ENCODE results near the gene ITPR1.

ITPR1 gene

DNA sequence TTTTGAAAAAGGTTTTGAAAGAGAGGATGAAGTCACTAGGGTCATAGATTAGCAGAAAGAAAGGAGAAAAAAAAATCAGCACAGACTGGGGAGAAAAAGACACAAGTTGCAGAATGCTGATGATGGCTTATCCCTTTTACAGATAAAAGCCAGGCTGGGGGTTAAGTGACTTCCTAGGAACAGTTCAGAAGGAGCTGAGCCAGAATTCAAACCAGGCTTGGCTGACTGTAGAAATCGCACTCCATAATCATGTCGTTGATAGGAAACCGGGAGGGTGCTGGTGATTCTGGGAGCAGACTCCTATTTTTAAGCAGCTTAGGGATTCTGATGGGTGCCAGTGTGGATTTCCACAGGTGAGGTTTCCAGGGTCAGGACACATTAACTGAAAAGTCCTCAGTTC is 326.6 kb downstream of the ITPR1 start:
- DNase-seq = no peak

DNA sequence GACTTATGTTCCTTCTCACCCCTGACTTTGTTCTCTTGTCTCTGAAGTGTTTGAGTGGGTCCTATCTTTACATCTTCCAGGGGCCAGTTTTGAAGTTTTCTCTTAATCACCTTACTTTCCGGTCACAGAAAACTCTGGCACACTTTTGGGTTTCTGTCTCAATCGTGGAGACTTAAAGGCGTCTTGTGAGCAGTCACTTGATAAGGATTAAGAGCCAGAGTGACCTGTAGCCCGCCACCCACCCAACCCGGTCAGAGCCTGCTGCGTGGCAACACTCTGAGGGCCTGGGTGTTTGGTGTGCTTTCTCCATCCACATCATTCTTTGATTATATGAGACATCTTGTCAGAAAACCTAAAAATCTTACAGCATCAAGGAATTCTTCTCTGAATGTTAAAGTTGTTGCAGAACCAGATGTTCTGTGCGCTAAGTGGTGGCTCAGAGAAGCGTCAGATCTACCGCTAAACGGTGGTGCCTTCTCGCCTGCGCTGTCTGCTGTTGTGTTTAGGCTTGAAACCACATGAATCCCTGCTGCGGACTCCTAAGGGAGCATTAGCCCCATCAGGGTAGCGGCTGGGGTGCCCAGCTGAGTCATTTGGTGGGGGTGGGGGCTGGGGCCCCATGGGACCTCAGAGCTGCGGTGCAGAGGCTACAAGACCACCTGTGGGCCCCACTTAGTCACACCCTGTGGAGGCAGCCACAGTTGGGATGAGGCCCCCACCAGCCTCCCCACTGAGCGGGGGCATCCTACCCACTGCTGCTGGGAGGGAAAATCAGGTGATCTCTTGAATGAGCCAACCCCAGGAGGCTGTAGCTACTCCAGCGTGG is 327.4 kb downstream of the ITPR1 start:
- no peak for DNase-seq

DNA sequence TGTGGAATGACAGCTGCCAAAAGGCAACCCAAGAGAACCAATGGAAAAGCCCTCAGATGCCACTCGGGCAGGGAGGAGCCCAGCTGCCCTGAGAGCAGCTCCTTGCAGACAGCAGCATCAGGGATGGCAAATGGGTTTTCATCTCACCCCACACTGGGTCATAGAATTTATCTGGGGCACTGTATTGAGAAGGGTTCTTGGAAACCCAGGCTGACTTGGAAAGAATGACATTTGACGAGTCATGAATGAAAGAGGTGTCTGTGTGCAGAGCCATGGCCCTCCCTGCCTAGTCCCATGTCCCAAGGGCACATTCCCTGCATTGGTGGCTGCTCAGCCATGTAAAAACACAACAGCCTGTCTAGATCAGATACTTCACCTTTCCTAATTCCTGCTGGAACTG is 328.2 kb downstream of the ITPR1 start:
- DNase-seq = no peak

DNA sequence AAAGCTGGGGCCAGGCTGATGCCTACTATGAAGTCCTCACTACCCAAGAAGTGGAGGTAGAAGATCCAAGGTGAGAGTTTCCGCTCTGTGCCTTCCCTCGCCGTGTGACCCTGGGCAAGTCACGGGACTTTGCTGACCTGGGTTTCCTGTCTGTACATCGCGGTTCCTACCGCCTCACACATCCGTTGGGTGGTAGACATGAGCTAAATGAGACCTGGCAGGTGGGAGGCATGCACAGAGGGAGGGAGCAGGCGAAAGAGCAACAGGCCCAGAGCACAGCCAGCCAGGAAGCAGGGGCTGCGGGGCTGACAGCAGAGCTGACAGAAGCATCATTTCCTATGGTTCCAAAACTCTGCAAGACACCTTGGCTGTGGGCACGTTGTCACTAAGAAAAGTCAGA is 328.8 kb downstream of the ITPR1 start:
- DNase-seq = no peak

DNA sequence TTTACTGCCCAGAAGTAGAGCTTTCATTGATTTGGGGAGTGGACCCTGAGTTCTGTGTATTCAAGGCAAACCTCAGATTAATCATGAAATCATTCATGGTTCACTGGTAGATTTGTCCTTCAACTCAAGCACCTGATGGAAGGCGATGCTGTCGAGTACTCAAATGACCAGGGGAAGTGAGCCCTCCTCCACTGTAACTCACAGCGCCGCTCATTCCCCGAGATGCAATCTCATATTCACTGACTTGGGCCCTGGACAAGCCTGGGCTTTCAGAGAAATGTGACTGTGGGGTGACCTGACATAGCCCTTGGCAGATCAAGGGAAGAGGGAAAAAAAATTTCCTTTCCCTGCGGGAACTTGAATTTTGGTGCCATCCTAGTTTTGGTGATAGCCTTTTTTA is 329.4 kb downstream of the ITPR1 start:
- DNase-seq = no peak

DNA sequence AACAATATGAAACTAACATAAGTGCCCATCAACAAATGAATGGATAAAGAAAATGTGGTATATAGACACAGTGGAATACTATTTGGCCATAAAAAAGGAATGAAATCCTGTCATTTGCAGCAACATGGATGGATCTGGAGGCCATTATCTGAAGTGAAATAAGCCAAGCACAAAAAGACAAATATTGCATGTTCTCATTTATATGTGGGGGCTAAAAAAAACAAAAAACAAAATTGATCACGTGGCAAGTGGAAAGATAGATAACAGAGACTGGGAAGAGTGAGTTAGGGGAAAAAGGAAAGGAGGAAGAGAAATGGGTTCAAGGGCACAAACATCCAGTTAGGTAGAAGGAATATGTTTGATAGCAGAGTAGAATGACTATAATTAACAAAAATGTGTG is 330.2 kb downstream of the ITPR1 start:
- no peak for DNase-seq

DNA sequence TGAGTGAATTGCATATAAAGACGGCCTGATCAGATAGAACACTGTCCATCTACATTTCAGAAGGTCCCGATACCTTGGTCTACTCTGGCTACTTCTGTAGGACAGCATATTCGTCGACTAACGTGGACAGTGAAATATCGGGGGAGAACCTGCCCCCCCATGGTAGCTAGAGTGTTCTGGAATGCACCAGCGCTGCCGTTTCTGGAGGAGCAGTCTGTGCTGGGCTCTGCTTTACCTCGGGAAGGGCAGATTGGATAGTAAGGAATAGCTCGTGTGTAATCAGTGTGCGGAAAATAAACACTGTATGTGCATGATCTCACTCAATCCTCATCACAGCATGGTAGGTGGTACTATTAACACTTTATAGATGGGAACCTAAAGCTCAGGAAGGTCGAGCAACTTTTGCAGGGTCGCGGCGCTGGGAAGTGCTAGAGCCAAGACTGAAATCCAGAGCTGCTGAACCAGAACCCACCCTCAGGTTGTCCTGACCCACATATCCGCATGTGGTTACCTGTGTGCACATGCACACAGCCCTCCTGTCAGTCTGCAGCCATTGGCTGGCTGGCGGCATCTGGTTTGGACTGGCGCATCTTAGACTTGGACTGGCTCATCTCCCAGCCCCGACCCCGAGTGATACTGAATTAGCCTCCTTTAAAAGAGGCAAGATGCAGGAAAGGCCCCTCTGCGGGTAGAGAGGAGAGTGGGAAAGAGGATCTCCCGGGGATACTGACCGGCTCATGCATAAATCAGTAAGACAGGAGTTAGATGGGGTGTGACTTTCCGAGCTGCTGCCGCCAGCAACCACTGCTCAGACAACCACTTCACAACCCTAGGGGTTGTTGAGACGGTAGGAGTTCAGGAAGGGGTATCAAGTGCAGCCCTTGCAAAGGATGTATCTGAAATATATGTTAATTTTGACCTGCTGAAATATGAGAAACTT is 331.1 kb downstream of the ITPR1 start:
- no peak for DNase-seq

DNA sequence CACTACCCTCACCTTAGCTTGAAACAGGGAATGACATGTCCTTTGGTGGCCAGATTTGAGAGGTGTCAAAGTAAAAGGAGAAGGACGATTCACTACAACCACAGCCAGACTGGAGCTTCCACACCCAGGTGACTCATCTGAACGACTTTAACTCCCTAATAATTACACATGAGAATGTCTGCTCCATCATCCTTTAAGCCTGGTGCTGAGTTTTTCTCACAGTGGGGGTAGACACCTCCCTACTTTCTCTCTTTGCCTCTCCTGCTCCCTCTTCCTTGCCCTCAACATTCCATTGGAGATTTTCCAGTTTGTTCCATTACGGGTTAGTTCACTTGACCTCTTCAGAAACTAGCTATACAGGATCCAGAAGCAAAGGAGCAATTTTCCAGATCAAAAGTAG is 331.8 kb downstream of the ITPR1 start:
- no peak for DNase-seq

DNA sequence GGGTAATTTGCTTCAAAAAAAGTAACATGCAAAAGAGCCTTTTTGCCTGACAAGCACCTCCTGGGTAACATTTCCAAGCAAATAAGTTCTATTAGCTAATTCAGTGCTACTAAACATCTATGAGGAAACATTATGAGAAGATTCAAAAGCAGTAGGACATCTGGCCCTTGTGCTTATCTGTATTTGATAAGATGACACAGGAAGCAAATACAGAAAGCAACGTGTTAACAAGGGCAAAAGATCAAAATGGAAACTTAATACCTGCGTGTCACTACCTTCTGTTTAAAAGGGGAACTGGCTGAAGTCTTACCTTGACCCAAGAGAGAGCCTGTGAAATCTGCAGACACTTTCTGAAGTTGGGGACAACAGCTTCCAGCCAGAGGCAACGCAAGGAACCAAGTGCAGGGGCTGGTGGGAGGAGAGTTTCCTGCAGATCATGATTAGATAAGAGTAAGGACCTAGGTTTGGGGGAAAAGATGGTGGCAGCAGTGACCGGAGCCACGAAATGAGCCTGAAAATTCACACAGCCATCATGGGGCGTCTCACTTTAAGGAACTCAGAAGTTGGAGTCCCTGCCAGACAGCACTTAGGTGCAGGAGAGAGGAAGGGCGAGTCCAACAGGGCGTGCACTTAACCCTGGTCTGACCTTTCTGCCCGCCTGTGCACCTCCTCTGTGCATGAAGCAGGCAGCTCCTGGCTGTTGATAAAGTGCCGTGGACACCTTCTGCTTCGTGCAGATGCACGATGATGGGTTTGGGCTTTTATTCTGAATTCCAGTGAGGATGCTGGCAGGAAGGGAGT is 332.5 kb downstream of the ITPR1 start:
- DNase-seq = no peak

DNA sequence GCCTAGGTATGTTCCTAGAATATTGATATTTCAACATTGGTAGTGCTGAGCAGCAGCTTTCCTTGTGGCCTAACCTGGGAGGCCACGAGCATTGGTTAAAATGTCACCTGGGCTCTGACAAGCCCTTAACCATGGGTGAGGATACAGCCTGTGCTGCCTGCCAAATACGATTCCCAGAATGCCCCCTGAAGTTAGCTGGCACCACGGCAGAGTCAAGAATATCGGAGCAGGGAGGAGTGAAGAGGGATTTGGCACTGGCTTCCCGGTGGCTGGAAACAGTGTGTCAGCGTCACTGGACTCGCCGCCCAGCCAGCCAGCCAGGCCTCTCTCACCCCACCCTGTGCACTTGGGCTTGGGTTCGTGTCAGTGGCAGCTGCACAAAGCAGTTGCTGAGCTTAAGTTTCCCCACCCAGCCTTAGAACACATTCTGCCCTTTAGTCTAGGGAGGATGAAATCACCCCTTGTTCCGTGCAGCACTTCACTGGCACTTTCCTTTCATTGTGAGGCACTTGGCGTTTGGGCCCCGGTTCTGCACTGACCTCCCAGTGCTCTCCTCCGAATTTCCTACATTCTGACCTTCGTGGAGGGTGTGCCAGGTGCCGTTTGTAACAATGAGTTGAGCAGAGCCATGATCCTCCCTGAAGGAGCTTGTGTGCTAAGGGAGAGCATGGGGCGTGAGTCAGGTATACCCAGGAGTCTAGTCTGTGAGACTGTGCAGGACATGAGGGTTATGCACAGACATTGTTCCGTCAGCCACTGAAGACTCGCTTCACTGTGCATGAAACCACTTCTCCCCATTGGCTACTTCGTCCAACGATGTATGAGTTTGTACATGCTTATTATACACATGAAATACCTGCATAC is 333.3 kb downstream of the ITPR1 start:
- DNase-seq = no peak

DNA sequence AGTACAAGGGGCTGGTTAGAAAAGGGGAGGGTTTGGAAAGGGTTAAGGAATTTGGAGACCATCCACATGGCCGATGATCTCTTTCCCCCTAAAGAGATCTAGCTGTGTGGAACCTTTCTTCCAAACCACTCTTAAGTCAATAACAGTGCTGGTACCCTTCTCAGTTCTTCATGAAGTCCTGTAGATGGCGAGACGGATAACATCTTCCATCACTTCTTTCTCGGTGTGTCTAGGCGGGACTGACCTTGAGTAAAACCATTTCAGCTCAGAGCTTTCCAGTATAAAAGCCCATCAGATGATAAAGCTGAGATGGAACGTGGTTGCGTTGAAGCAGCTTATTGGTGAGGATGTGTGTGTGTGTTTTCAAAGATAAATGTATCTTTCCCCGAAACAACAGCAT is 334.6 kb downstream of the ITPR1 start:
- no peak for DNase-seq

DNA sequence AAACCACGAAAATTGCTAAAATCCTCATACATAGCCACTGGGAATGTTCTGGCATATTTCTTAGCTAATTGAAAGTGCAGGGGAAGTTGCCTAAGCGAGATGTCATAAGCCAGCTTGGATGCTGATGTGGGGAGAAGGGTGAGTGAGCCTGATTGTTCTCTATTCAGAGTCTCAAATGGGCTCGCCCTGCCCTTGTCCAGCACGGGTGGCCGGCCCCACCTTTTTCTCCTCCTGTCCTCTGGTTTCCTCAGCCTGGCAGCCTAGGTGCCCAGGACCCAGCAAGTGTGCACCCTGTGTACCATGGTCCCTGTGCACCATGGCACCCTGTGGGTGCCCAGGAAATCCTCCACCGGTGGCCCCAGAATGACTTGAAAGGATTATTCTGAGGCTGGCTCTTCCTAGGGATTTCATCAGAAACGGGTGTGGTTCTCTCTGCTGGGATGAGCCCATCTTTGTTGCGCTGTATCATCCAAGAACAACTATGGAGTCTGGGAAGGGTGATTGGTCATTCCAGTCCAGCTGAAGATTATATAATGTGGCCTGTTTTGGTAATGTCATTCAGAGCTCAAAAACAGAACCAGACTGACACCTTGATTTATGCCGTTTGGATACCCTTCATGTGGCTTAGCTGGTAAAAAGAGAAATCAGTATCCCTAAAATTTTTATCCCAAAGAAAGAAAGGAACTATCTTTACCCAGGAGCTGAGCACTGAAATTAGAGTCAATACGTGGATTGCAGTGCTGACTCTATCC is 335.3 kb downstream of the ITPR1 start:
- DNase-seq = no peak

DNA sequence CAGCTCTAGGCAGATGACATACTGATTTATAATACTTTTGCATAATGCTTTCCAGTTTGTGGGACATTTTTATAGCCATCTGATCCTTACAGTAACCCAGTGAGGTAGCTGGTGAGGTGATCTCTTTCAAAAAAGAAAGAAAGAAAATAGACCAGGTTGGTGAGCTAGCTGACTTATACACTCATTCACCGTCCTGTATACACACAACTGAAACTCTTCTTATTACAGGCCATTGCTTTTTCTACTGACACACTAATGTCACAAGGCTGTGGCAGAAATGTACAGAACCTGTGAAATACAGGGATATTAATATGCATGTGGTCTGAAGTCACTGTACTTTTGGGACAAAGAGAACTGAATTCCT is 335.9 kb downstream of the ITPR1 start:
- no peak for DNase-seq

DNA sequence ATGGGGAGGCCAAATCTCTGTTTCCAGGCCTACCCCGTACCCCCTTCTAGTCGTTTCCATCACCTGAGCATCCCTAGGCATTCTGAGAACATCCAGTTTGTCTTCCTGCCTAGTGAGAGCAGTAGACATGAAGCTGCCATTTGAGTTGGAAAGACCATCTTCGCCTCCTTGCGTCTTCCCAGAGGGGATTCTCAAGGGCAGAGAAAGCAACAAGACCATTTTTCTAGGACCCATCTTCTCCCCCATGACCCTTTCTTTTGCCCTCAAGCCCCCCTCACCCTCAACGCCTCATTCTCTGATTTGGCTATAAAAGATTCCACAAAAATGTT is 337.4 kb downstream of the ITPR1 start:
- DNase-seq = no peak

DNA sequence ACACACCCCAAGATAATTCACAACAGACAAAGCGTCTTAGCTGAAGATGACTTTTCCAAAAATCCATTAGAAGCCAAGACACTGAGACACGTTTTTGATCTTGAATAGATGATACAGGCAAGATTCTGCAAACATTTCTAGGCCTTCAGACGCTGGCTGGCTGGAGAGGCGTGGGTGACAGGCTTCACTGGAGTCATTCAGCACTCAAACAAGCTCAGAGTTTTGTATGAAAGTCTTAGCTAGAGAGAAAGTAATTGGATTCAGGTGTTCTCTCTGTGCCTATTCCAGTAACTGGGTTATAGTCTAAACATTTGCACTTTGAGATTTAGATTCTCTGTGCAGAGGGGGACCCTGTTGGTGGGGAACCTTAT is 338.4 kb downstream of the ITPR1 start:
- DNase-seq = no peak

DNA sequence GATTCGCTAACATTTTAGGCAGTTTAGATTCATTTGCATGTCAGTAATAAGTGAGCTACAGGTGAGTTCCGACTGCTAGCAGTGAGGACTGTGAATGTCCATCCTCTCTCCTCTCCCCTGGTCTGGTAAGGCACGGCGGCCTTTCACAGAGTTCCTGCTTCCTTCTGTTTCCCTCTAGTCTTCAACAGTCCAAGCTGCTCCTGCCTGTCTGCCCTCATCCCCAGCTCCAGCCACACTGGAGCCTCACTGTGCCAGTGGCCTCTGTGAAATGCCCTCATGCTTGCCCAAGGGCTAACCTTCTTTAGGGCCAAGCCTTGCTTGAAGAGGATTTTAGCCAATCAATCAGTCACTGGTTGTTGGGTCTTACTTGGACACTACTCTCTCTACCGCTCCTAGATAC is 340.3 kb downstream of the ITPR1 start:
- no peak for DNase-seq

DNA sequence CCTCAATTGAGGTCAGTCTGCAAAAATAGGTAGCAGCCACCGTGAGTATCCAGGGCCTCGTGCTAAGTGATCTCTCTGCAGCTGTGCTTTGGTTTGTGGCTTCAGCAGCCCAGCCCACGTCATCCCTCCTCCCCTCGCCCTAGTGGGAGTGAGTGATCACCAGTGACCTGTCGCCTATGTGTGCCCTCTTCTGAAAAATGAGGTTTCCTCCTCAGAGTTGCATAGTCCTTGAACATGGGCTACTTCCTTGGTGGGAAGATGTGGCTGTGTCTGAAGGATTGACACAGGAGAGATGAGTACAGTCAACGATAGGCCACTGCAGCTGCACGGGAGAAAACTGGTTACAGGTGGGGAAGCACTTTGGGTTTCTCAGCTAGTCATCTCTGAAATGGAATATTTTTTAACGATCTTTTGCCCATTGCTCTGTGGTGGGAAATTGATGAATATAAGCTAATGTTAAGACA is 341.3 kb downstream of the ITPR1 start:
- DNase-seq = no peak

DNA sequence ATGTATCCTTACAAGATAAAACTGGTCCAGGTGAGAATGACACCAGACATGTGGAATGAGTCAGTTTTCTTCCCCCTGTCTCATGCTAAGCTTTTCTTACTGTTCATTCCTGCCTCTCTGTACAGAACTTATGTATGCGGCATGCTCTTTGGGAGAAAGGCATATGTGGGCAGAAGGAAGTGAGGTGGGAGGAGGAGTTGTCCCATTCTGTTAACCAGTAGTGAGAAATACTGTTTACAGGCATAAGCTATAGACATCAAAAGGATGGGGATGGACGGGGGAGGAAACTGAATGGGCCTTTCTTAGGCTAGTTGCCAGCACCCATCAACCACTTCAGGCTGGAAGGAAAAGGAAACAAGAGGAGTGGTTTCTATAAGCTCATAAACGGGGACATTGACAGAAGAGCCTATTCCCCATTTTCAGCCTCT is 342.5 kb downstream of the ITPR1 start:
- peak; percentile 15 for DNase-seq

DNA sequence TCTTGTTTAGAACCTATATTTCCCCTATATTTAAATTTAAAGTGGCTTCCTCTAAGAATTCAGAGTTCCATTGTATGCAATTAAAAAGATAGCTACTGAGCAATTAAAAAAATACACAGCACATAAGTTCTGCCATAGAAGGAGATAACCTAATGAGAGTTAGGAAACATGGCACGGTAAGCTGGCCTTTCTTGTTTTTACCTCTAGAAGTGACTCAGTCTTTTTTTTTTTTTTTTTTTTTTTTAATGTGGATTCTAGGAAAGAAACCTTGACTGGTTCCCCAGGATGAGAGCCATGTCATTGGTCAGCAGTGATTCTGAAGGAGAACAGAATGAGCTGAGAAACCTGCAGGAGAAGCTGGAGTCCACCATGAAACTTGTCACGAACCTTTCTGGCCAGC is 343.4 kb downstream of the ITPR1 start:
- no peak for DNase-seq

DNA sequence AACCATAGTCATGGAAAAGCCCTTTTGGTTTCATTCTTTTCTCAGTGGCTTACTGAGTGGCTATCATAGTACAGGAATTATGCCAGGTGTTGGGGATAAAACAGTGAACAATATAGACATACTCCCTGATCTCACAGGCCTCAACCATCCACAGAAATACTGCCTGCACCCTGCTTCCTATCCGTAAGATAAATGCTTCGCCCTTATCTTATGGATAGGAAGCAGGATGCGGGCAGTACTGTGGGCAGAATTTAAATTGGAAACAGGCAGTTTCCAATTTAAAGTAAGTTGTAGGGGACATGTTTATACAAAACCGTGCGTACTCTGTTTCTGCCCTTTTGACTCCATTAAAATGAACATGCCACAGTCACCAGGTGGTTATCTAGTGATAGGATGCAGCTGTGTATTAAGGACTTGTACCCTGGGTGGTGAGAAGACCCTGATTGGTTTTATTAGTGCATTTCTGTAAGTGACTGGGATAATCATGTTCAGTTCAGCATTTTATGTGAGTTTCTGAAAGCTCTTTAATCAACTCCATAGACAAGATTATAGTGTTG is 344.3 kb downstream of the ITPR1 start:
- no peak for DNase-seq

DNA sequence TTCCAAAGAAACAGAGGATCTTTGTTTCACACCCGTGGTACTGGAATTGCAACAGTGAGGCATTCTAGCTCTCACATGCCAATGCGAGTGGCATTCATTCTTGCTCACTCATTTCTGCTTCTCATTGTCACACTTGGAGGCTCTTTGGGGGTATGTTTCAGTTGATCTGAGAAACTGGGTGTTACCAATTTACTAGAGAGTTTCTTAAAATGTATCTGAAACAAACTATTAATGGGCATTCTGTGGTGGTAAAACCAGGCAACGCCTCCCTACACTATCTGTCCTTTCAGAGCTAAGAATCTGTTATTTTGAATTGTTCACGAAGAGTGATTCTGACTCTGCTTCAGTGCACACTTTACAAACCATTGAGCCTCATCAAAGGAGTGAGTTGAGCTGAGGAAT is 345.5 kb downstream of the ITPR1 start:
- no peak for DNase-seq

Measured in NCI-H1105 (cell line).